HepG2 (cell line): ENCODE results near the gene KDM8. TPM values are rescaled to one million over a fixed set of nuclear protein-coding genes. Genes with fewer than 3 reads are reported as not detected.

Source experiments
- CREB1 ChIP-seq, 2 experiments: fragments of 450-650 bp in 1 of 2; IDR thresholded peaks; 2 replicates each; pipeline ENCODE4 v1.6.1; 2016 to 2017; ENCODE audit warnings: control low read depth in 1 of 2, mild to moderate bottlenecking in 1 of 2, missing compliant biosample characterization in 1 of 2, missing genetic modification characterization in 1 of 2
- HIVEP1 ChIP-seq: sonication (generic); formaldehyde crosslinking; IDR thresholded peaks from 2 replicates; pipeline ENCODE4 v1.4.0; 2020; ENCODE audit warnings: mild to moderate bottlenecking, missing genetic modification reagents
- HNF4A ChIP-seq: sonication (generic); formaldehyde crosslinking; IDR thresholded peaks from 2 replicates; pipeline ENCODE4 v1.4.0; 2020; ENCODE audit warnings: missing genetic modification reagents
- KDM2A ChIP-seq: sonication (generic); formaldehyde crosslinking; IDR thresholded peaks from 2 replicates; pipeline ENCODE4 v1.4.0; 2020; ENCODE audit warnings: low read depth, missing genetic modification reagents, borderline replicate concordance
- KMT2B ChIP-seq: IDR thresholded peaks from 2 replicates; pipeline ENCODE4 v1.6.1; 2016; ENCODE audit warnings: missing genetic modification reagents, missing compliant biosample characterization
- NFIC ChIP-seq: IDR thresholded peaks from 2 replicates; pipeline ENCODE4 v1.6.1; 2012; ENCODE audit warnings: mild to moderate bottlenecking, low read length, inconsistent platforms
- RBAK ChIP-seq: sonication (generic); formaldehyde crosslinking; IDR thresholded peaks from 2 replicates; pipeline ENCODE4 v1.5.1; 2020; ENCODE audit warnings: mild to moderate bottlenecking, missing genetic modification reagents
- SETDB1 ChIP-seq: sonication (generic); formaldehyde crosslinking; IDR thresholded peaks from 2 replicates; pipeline ENCODE4 v1.5.1; 2020; ENCODE audit warnings: missing genetic modification reagents, mild to moderate bottlenecking, borderline replicate concordance
- SP1 ChIP-seq, 2 experiments: fragments of 450-650 bp in 1 of 2; sonication (generic) in 1 of 2; formaldehyde crosslinking in 1 of 2; IDR thresholded peaks; 2 replicates each; pipeline versions ENCODE4 v1.4.0 to v1.6.1; 2016 to 2020; ENCODE audit warnings: missing genetic modification reagents in 1 of 2
- TAF1 ChIP-seq: sonication (generic); formaldehyde crosslinking; IDR thresholded peaks from 2 replicates; pipeline ENCODE4 v1.4.0; 2020; ENCODE audit warnings: missing genetic modification reagents
- ZNF224 ChIP-seq: sonication (generic); formaldehyde crosslinking; IDR thresholded peaks from 2 replicates; pipeline ENCODE4 v1.5.0; 2020; ENCODE audit warnings: mild to moderate bottlenecking, missing genetic modification reagents
- ZNF567 ChIP-seq: sonication (generic); formaldehyde crosslinking; IDR thresholded peaks from 2 replicates; pipeline ENCODE4 v1.8.1; 2023; ENCODE audit warnings: mild to moderate bottlenecking, missing genetic modification reagents, borderline replicate concordance
- polyA plus RNA-seq, 8 experiments: library from polyadenylated mRNA; depleted of rRNA in 3 of 8; stranded (reverse) in 7 of 8; unstranded in 1 of 8; fragments of >200 nt; fragmentation: Illumina TruSeq in 4 of 8; extraction: Trizol in 4 of 8; gene quantifications; 2 replicates each; pipeline versions ENCODE4 v1.2.1 to v1.2.3, GENCODE V29; 2011 to 2016; ENCODE audit warnings: low read depth in 4 of 8, missing spikeins in 1 of 8, mixed read lengths in 1 of 8; ENCODE audit not compliant: insufficient read depth in 1 of 8
- total RNA-seq, 5 experiments: library from RNA; depleted of rRNA; stranded (reverse); fragments of >200 nt; fragmentation: Illumina TruSeq; extraction: Trizol; gene quantifications; 2 replicates each; pipeline ENCODE4 v1.2.3, GENCODE V29; 2016; ENCODE audit warnings: low read depth in 1 of 5
- TF ChIP-seq, protein P1 (sequence below): sonication (generic); formaldehyde crosslinking; IDR thresholded peaks from 2 replicates; pipeline ENCODE4 v1.4.0; 2020; ENCODE audit warnings: missing genetic modification reagents
- TF ChIP-seq, protein P2 (sequence below), 2 experiments: sonication (generic) in 1 of 2; formaldehyde crosslinking in 1 of 2; IDR thresholded peaks; 2 replicates each; pipeline versions ENCODE4 v1.6.1 to v1.9.0; 2014 to 2022; ENCODE audit warnings: antibody characterized with exemption in 1 of 2, borderline replicate concordance in 1 of 2, inconsistent platforms in 1 of 2, low read depth in 1 of 2, missing genetic modification reagents in 1 of 2
- TF ChIP-seq, protein P3 (sequence below): sonication (generic); formaldehyde crosslinking; IDR thresholded peaks from 2 replicates; pipeline ENCODE4 v1.4.0; 2020; ENCODE audit warnings: missing genetic modification reagents, borderline replicate concordance
- TF ChIP-seq, protein P4 (sequence below), 2 experiments: sonication (generic) in 1 of 2; formaldehyde crosslinking in 1 of 2; IDR thresholded peaks; 2 replicates each; pipeline versions ENCODE4 v1.4.0 to v1.6.1; 2018 to 2020; ENCODE audit warnings: missing genetic modification reagents in 2 of 2, borderline replicate concordance in 1 of 2, low read depth in 1 of 2, mild to moderate bottlenecking in 1 of 2, missing biosample characterization in 1 of 2

KDM8 gene
- total and polyA plus RNA-seq, 2 of the 13 experiments (the other 11 are each of a cell fraction or from before 2014, with no cell fraction given), result 3.3 to 8.6 TPM

DNA sequence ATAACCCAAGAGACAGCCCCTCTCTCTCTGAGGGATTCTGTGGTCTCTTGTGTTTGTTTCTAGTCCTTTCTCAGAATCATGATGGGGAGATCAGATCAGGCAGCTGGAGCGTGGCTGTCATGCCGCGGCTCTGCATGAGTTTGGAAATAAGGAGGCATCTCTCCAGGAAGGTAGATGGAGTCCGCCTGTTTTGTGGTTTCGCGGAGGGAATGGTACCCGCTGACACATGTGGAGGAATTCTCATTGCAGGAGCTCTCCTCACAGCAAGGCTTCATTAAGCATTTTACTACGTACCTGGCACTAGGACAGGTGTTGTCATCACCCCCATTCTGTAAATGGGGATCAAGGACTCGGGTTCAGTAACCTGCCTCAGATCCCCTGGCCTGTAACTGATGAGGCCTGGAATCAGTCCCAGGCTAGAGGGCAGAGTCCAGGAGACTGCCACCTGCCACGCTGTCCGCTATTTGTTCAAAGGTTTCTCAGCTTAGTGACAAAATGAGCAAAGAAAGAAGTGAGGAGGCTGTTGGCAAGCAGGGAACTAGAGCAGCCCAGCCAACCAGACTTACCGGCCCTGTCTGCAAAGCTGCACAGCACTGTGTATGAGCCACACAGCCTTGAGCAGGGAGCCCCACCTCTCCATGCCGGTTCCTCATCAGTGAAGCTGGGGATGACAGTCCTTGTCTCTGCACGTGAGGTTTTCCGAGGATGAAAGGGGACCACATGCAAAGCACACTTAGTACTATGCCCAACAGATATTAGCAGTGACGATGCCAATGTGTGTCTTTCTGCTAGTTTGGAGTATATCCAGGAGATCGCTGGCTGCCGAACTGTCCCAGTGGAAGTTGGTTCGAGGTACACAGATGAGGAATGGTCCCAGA, 11.0 kb downstream of the KDM8 start (continued):
- TF ChIP-seq, protein P1, sequence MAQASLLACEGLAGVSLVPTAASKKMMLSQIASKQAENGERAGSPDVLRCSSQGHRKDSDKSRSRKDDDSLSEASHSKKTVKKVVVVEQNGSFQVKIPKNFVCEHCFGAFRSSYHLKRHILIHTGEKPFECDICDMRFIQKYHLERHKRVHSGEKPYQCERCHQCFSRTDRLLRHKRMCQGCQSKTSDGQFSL (CRISPR knock-in tag), result no peak
- no peak for TF ChIP-seq TAF1 (CRISPR knock-in tag)
- TF ChIP-seq, protein P2, sequence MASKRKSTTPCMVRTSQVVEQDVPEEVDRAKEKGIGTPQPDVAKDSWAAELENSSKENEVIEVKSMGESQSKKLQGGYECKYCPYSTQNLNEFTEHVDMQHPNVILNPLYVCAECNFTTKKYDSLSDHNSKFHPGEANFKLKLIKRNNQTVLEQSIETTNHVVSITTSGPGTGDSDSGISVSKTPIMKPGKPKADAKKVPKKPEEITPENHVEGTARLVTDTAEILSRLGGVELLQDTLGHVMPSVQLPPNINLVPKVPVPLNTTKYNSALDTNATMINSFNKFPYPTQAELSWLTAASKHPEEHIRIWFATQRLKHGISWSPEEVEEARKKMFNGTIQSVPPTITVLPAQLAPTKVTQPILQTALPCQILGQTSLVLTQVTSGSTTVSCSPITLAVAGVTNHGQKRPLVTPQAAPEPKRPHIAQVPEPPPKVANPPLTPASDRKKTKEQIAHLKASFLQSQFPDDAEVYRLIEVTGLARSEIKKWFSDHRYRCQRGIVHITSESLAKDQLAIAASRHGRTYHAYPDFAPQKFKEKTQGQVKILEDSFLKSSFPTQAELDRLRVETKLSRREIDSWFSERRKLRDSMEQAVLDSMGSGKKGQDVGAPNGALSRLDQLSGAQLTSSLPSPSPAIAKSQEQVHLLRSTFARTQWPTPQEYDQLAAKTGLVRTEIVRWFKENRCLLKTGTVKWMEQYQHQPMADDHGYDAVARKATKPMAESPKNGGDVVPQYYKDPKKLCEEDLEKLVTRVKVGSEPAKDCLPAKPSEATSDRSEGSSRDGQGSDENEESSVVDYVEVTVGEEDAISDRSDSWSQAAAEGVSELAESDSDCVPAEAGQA (IDR thresholded peaks at IDR 0.05; ENCODE audit: low read depth), result no peak
- TF ChIP-seq, protein P2 (CRISPR knock-in tag; IDR thresholded peaks at IDR 0.05; ENCODE audit: borderline replicate concordance), result no peak
- no peak for TF ChIP-seq RBAK (CRISPR knock-in tag)
- TF ChIP-seq, protein P3, sequence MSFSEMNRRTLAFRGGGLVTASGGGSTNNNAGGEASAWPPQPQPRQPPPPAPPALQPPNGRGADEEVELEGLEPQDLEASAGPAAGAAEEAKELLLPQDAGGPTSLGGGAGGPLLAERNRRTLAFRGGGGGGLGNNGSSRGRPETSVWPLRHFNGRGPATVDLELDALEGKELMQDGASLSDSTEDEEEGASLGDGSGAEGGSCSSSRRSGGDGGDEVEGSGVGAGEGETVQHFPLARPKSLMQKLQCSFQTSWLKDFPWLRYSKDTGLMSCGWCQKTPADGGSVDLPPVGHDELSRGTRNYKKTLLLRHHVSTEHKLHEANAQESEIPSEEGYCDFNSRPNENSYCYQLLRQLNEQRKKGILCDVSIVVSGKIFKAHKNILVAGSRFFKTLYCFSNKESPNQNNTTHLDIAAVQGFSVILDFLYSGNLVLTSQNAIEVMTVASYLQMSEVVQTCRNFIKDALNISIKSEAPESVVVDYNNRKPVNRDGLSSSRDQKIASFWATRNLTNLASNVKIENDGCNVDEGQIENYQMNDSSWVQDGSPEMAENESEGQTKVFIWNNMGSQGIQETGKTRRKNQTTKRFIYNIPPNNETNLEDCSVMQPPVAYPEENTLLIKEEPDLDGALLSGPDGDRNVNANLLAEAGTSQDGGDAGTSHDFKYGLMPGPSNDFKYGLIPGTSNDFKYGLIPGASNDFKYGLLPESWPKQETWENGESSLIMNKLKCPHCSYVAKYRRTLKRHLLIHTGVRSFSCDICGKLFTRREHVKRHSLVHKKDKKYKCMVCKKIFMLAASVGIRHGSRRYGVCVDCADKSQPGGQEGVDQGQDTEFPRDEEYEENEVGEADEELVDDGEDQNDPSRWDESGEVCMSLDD (CRISPR knock-in tag), result peak; percentile 84; the same call in 1 of the 2 replicates
- no peak for TF ChIP-seq NFIC
- TF ChIP-seq KMT2B (CRISPR knock-in tag), result no peak
- TF ChIP-seq KDM2A, result peak; percentile 43; the same call in 1 of the 2 replicates
- TF ChIP-seq ZNF567 (CRISPR knock-in tag), result 0 out of 2 replicates have a peak, but pooled peaks have one; percentile 52
- TF ChIP-seq HNF4A (CRISPR knock-in tag), result peak; percentile 95
- TF ChIP-seq SETDB1 (CRISPR knock-in tag), result no peak
- TF ChIP-seq, protein P4, sequence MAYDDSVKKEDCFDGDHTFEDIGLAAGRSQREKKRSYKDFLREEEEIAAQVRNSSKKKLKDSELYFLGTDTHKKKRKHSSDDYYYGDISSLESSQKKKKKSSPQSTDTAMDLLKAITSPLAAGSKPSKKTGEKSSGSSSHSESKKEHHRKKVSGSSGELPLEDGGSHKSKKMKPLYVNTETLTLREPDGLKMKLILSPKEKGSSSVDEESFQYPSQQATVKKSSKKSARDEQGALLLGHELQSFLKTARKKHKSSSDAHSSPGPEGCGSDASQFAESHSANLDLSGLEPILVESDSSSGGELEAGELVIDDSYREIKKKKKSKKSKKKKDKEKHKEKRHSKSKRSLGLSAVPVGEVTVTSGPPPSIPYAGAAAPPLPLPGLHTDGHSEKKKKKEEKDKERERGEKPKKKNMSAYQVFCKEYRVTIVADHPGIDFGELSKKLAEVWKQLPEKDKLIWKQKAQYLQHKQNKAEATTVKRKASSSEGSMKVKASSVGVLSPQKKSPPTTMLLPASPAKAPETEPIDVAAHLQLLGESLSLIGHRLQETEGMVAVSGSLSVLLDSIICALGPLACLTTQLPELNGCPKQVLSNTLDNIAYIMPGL (CRISPR knock-in tag; IDR thresholded peaks at IDR 0.05; ENCODE audit: borderline replicate concordance in 1 of 2, low read depth in 1 of 2), result no peak
- TF ChIP-seq SP1 (IDR thresholded peaks at IDR 0.05), result no peak
- TF ChIP-seq SP1 (CRISPR knock-in tag; IDR thresholded peaks at IDR 0.05), result no peak
- no peak for TF ChIP-seq ZNF224 (CRISPR knock-in tag)
- TF ChIP-seq CREB1 (IDR thresholded peaks at IDR 0.05), result no peak
- no peak; the same call in 1 of the 2 replicates for TF ChIP-seq CREB1 (CRISPR knock-in tag; IDR thresholded peaks at IDR 0.05)
- 0 out of 2 replicates have a peak, but pooled peaks have one; percentile 12 for TF ChIP-seq HIVEP1 (CRISPR knock-in tag)
